HepG2 (cell line): ENCODE results near the gene C9orf78. TPM values are rescaled to one million over a fixed set of nuclear protein-coding genes. Genes with fewer than 3 reads are reported as not detected.

Experiments used
- ASH2L ChIP-seq: fragments of 300-600, 200-600 bp; sonication (generic); IDR thresholded peaks from 2 replicates; pipeline ENCODE4 v1.7.0; 2017; ENCODE audit warnings: low read depth, mild to moderate bottlenecking, moderate library complexity, mixed read lengths, low read length; ENCODE audit not compliant: insufficient read length
- ATF2 ChIP-seq: sonication (generic); formaldehyde crosslinking; IDR thresholded peaks from 2 replicates; pipeline ENCODE4 v1.4.0; 2020; ENCODE audit warnings: missing genetic modification reagents
- DNMT1 ChIP-seq: sonication (generic); formaldehyde crosslinking; IDR thresholded peaks from 2 replicates; pipeline ENCODE4 v1.5.1; 2020; ENCODE audit warnings: mild to moderate bottlenecking, missing genetic modification reagents
- E2F1 ChIP-seq: sonication (generic); formaldehyde crosslinking; IDR thresholded peaks from 2 replicates; pipeline ENCODE4 v1.5.0; 2020; ENCODE audit warnings: missing genetic modification reagents
- FOXP4 ChIP-seq: sonication (generic); formaldehyde crosslinking; IDR thresholded peaks from 2 replicates; pipeline ENCODE4 v1.4.0; 2020; ENCODE audit warnings: missing genetic modification reagents
- GTF2F1 ChIP-seq: fragments of 150-350 bp; IDR thresholded peaks from 2 replicates; pipeline ENCODE4 v1.6.1; 2014; ENCODE audit warnings: low read length
- JUN ChIP-seq: sonication (generic); formaldehyde crosslinking; IDR thresholded peaks from 2 replicates; pipeline ENCODE4 v1.4.0; 2020; ENCODE audit warnings: mild to moderate bottlenecking, missing genetic modification reagents
- NR2F2 ChIP-seq: IDR thresholded peaks from 2 replicates; pipeline ENCODE4 v1.6.1; 2012; ENCODE audit warnings: low read depth, inconsistent platforms, borderline replicate concordance
- NRL ChIP-seq: sonication (generic); formaldehyde crosslinking; IDR thresholded peaks from 2 replicates; pipeline ENCODE4 v1.5.0; 2020; ENCODE audit warnings: missing genetic modification reagents, mild to moderate bottlenecking, moderate library complexity, borderline replicate concordance
- PCBP2 ChIP-seq: fragments of 200-400 bp; formaldehyde crosslinking; optimal IDR thresholded peaks from 2 replicates; pipeline ENCODE3; 2018; ENCODE audit warnings: low read length, low read depth; ENCODE audit not compliant: poor library complexity, severe bottlenecking
- RBFOX2 ChIP-seq: fragments of 200-400 bp; formaldehyde crosslinking; IDR thresholded peaks from 2 replicates; pipeline ENCODE4 v1.6.1; 2017; ENCODE audit warnings: low read depth, mild to moderate bottlenecking, low read length
- SMARCC2 ChIP-seq: fragments of 450-650 bp; IDR thresholded peaks from 2 replicates; pipeline ENCODE4 v1.6.1; 2017; ENCODE audit warnings: antibody characterized with exemption, mild to moderate bottlenecking
- STAT5B ChIP-seq: sonication (generic); formaldehyde crosslinking; IDR thresholded peaks from 2 replicates; pipeline ENCODE4 v1.4.0; 2020; ENCODE audit warnings: missing genetic modification reagents
- TARDBP ChIP-seq: sonication (generic); formaldehyde crosslinking; IDR thresholded peaks from 2 replicates; pipeline ENCODE4 v1.8.0; 2022; ENCODE audit warnings: mild to moderate bottlenecking, missing genetic modification reagents
- TRAFD1 ChIP-seq: sonication (generic); formaldehyde crosslinking; IDR thresholded peaks from 2 replicates; pipeline ENCODE4 v1.5.1; 2020; ENCODE audit warnings: missing genetic modification reagents, mild to moderate bottlenecking, borderline replicate concordance
- ZBTB38 ChIP-seq: sonication (generic); formaldehyde crosslinking; IDR thresholded peaks from 2 replicates; pipeline ENCODE4 v1.5.1; 2020; ENCODE audit warnings: mild to moderate bottlenecking, missing genetic modification reagents
- ZFAT ChIP-seq: sonication (generic); formaldehyde crosslinking; conservative IDR thresholded peaks from 2 replicates; pipeline ENCODE4 v1.8.1; 2023; ENCODE audit warnings: missing genetic modification reagents, inconsistent platforms
- ZFP36 ChIP-seq: fragments of 150-350 bp; IDR thresholded peaks from 2 replicates; pipeline ENCODE4 v1.6.1; 2018; ENCODE audit warnings: borderline replicate concordance, low read length, low read depth; ENCODE audit not compliant: partially characterized antibody
- ZMAT3 ChIP-seq: sonication (generic); formaldehyde crosslinking; conservative IDR thresholded peaks from 2 replicates; pipeline ENCODE4 v1.7.0; 2021; ENCODE audit warnings: missing genetic modification reagents
- ZNF382 ChIP-seq: sonication (generic); formaldehyde crosslinking; IDR thresholded peaks from 2 replicates; pipeline ENCODE4 v1.5.0; 2020; ENCODE audit warnings: missing genetic modification reagents, mild to moderate bottlenecking, borderline replicate concordance
- ZNF501 ChIP-seq: sonication (generic); formaldehyde crosslinking; IDR thresholded peaks from 2 replicates; pipeline ENCODE4 v1.5.1; 2020; ENCODE audit warnings: mild to moderate bottlenecking, moderate library complexity, missing genetic modification reagents
- ZNF563 ChIP-seq: sonication (generic); formaldehyde crosslinking; IDR thresholded peaks from 2 replicates; pipeline ENCODE4 v1.8.0; 2022; ENCODE audit warnings: mild to moderate bottlenecking, moderate library complexity, missing genetic modification reagents
- ZNF720 ChIP-seq: sonication (generic); formaldehyde crosslinking; IDR thresholded peaks from 2 replicates; pipeline ENCODE4 v1.4.0; 2020; ENCODE audit warnings: missing genetic modification reagents
- ZNF772 ChIP-seq: sonication (generic); formaldehyde crosslinking; IDR thresholded peaks from 2 replicates; pipeline ENCODE4 v1.5.0; 2020; ENCODE audit warnings: mild to moderate bottlenecking, missing genetic modification reagents
- polyA plus RNA-seq, 8 experiments: library from polyadenylated mRNA; depleted of rRNA in 3 of 8; stranded (reverse) in 7 of 8; unstranded in 1 of 8; fragments of >200 nt; fragmentation: Illumina TruSeq in 4 of 8; extraction: Trizol in 4 of 8; gene quantifications; 2 replicates each; pipeline versions ENCODE4 v1.2.1 to v1.2.3, GENCODE V29; 2011 to 2016; ENCODE audit warnings: low read depth in 4 of 8, missing spikeins in 1 of 8, mixed read lengths in 1 of 8; ENCODE audit not compliant: insufficient read depth in 1 of 8
- total RNA-seq, 5 experiments: library from RNA; depleted of rRNA; stranded (reverse); fragments of >200 nt; fragmentation: Illumina TruSeq; extraction: Trizol; gene quantifications; 2 replicates each; pipeline ENCODE4 v1.2.3, GENCODE V29; 2016; ENCODE audit warnings: low read depth in 1 of 5

Gene C9orf78
- total and polyA plus RNA-seq, 2 of the 13 experiments (the other 11 are each of a cell fraction or from before 2014, with no cell fraction given): 18.4 to 35.5 TPM

GRCh38 chr9:129823935-129824601 is 11.0 kb downstream of the C9orf78 start, which contains the start of gene TOR1A (continued):
- TF ChIP-seq ATF2 (CRISPR knock-in tag) (peak; percentile 85), ZNF720 (CRISPR knock-in tag) (no peak), STAT5B (CRISPR knock-in tag) (0 out of 2 replicates have a peak, but pooled peaks have one; percentile 42), ZMAT3 (CRISPR knock-in tag) (peak; percentile 59; the same call in 1 of the 2 replicates), NR2F2 (no peak), ZBTB38 (peak; percentile 65), JUN (CRISPR knock-in tag) (peak; percentile 78), SMARCC2 (no peak), ZNF501 (peak; percentile 83), TARDBP (CRISPR knock-in tag) (peak; percentile 94), E2F1 (peak; percentile 58; the same call in 1 of the 2 replicates), PCBP2 (no peak), ZNF563 (CRISPR knock-in tag) (peak; percentile 85), RBFOX2 (peak; percentile 87), ZFAT (CRISPR knock-in tag) (no peak), NRL (CRISPR knock-in tag) (peak; percentile 33; the same call in 1 of the 2 replicates), DNMT1 (CRISPR knock-in tag) (0 out of 2 replicates have a peak, but pooled peaks have one; percentile 80), GTF2F1 (no peak), ZFP36 (no peak), ZNF382 (CRISPR knock-in tag) (no peak), ZNF772 (CRISPR knock-in tag) (peak; percentile 72), TRAFD1 (CRISPR knock-in tag) (0 out of 2 replicates have a peak, but pooled peaks have one; percentile 33), ASH2L (peak; percentile 41), FOXP4 (CRISPR knock-in tag) (peak; percentile 85)
